Endothelial cell of umbilical vein (primary cell): Measurements from ENCODE around the gene SLC35D2. TPM values are rescaled to one million over a fixed set of nuclear protein-coding genes. Genes with fewer than 3 reads are reported as not detected.

ENCODE experiments used
- BruUV-seq: library from RNA; stranded (reverse); fragments of 400-500 nt; replicated peaks from 2 replicates; lab custom pipeline; 2021; lab: Mats Ljungman, UMichigan
- CTCF ChIA-PET: fragments of 300-600, 350-600 bp; sonication (Branson Sonifier 250); formaldehyde crosslinking; loops from one replicate; lab custom pipeline; 2021; ENCODE audit warnings: antibody characterized with exemption, inconsistent platforms; lab: Charles Lee
- POLR2A ChIA-PET: fragments of 300-600, 350-600 bp; sonication (Branson Sonifier 250); formaldehyde crosslinking; loops from one replicate; lab custom pipeline; 2021; ENCODE audit warnings: antibody characterized with exemption, inconsistent platforms; lab: Charles Lee
- DNase-seq: peaks from one replicate; pipeline ENCODE4 v3.0.0-alpha.2; 2011; ENCODE audit warnings: low read depth, low spot score
- FAIRE-seq: peaks from 2 replicates; lab custom pipeline; 2011; peaks lifted over from hg19 to GRCh38; lab: Jason Lieb, UNC
- H2AFZ ChIP-seq: 2 replicates; pipeline ENCODE4 v1.6.0; 2012; ENCODE audit warnings: low read depth, low read length, control low read depth, inconsistent platforms
- H3K27ac ChIP-seq: 2 replicates; pipeline ENCODE4 v1.5.1; 2011; ENCODE audit warnings: low read depth, mild to moderate bottlenecking, control low read depth, low read length, moderate library complexity; ENCODE audit not compliant: insufficient read depth
- H3K27me3 ChIP-seq, 2 experiments: 2 replicates each; pipeline versions ENCODE4 v1.6.0 to v1.6.1; 2011; ENCODE audit warnings: low read length in 2 of 2, mixed read lengths in 1 of 2; ENCODE audit not compliant: control insufficient read depth in 2 of 2, insufficient read depth in 2 of 2
- H3K36me3 ChIP-seq, 2 experiments: 2 replicates in 1 of 2; 3 replicates in 1 of 2; pipeline ENCODE4 v1.5.1; 2011; ENCODE audit warnings: low read length in 2 of 2, mild to moderate bottlenecking in 1 of 2, moderate library complexity in 1 of 2; ENCODE audit not compliant: control insufficient read depth in 2 of 2, insufficient read depth in 2 of 2; ENCODE audit errors: extremely low read depth in 1 of 2
- H3K4me1 ChIP-seq: 3 replicates; pipeline ENCODE4 v1.5.1; 2011; ENCODE audit warnings: mild to moderate bottlenecking, low read length; ENCODE audit not compliant: control insufficient read depth, insufficient read depth; ENCODE audit errors: extremely low read depth
- H3K4me2 ChIP-seq: 2 replicates; pipeline ENCODE4 v1.6.1; 2011; ENCODE audit warnings: low read length, control low read depth, mixed read lengths; ENCODE audit not compliant: insufficient read depth
- H3K4me3 ChIP-seq, 3 experiments: fragments of 200-600 bp in 1 of 3; sonication (generic), shearing (Covaris generic) in 1 of 3; replicated peaks in 1 of 3; 2 replicates each; pipeline ENCODE4 v1.5.1; 2011 to 2016; ENCODE audit warnings: control low read depth in 3 of 3, low read length in 3 of 3, mild to moderate bottlenecking in 2 of 3, inconsistent platforms in 1 of 3, low read depth in 1 of 3, moderate library complexity in 1 of 3; ENCODE audit not compliant: insufficient read depth in 1 of 3
- H3K79me2 ChIP-seq: 2 replicates; pipeline ENCODE4 v1.6.0; 2012; ENCODE audit warnings: low read length, inconsistent platforms; ENCODE audit not compliant: control insufficient read depth, insufficient read depth
- H3K9ac ChIP-seq: replicated peaks from 2 replicates; pipeline ENCODE3; 2011; ENCODE audit warnings: low read length, control low read depth; ENCODE audit not compliant: insufficient read depth; ENCODE audit errors: extremely low read depth
- H3K9me1 ChIP-seq: replicated peaks from 3 replicates; pipeline ENCODE4 v1.6.0; 2011; ENCODE audit warnings: mild to moderate bottlenecking, low read length; ENCODE audit not compliant: control insufficient read depth, insufficient read depth; ENCODE audit errors: extremely low read depth
- H3K9me3 ChIP-seq: replicated peaks from 2 replicates; pipeline ENCODE4 v1.5.1; 2012; ENCODE audit warnings: low read length, inconsistent platforms; ENCODE audit not compliant: control insufficient read depth, insufficient read depth
- H4K20me1 ChIP-seq: replicated peaks from 2 replicates; pipeline ENCODE3; 2011; ENCODE audit warnings: mild to moderate bottlenecking, low read length; ENCODE audit not compliant: control insufficient read depth, insufficient read depth; ENCODE audit errors: extremely low read depth
- CTCF ChIP-seq, 2 donors: IDR thresholded peaks; 1 replicate in 1 of 2; 2 replicates in 1 of 2; pipeline ENCODE4 v1.5.1; 2011; ENCODE audit warnings: low read length in 2 of 2, mild to moderate bottlenecking in 2 of 2, moderate library complexity in 2 of 2, control low read depth in 1 of 2, inconsistent platforms in 1 of 2, low read depth in 1 of 2; ENCODE audit not compliant: insufficient read depth in 1 of 2; ENCODE audit errors: extremely low read depth in 1 of 2
- EZH2 ChIP-seq: IDR thresholded peaks from 2 replicates; pipeline ENCODE4 v1.6.1; 2012; ENCODE audit warnings: borderline replicate concordance, low read depth, mild to moderate bottlenecking, moderate library complexity, low read length, inconsistent platforms; ENCODE audit not compliant: severe bottlenecking
- FOS ChIP-seq: IDR thresholded peaks from 2 replicates; pipeline ENCODE4 v1.6.1; 2011; ENCODE audit warnings: mild to moderate bottlenecking, low read length, moderate library complexity, borderline replicate concordance; ENCODE audit not compliant: insufficient read depth
- GATA2 ChIP-seq: IDR thresholded peaks from 2 replicates; pipeline ENCODE4 v1.7.0; 2011; ENCODE audit warnings: low read depth, mild to moderate bottlenecking, moderate library complexity, mixed read lengths, low read length; ENCODE audit not compliant: insufficient read length, insufficient read depth
- JUN ChIP-seq: IDR thresholded peaks from 2 replicates; pipeline ENCODE4 v1.6.1; 2011; ENCODE audit warnings: borderline replicate concordance, low read depth; ENCODE audit not compliant: insufficient read length, insufficient read depth
- MYC ChIP-seq: IDR thresholded peaks from one replicate; pipeline ENCODE4 v1.6.1; 2011; ENCODE audit warnings: mild to moderate bottlenecking, low read depth, low read length
- POLR2A ChIP-seq: IDR thresholded peaks from 2 replicates; pipeline ENCODE4 v1.6.1; 2012; ENCODE audit warnings: low read depth, mild to moderate bottlenecking, control low read depth, low read length
- POLR2AphosphoS5 ChIP-seq: IDR thresholded peaks from 2 replicates; pipeline ENCODE4 v1.6.1; 2012; ENCODE audit warnings: low read depth, mild to moderate bottlenecking, control low read depth, low read length, moderate library complexity; ENCODE audit not compliant: insufficient read depth
- dilution Hi-C: fragments of 300-500 bp; cut with MboI; formaldehyde crosslinking; loops from one replicate; pipeline ENCODE4 v1.15.0; 2019; ENCODE audit warnings: low sequenced_read_pairs; ENCODE audit not compliant: extremely low pct_ligation_motif_present
- intact Hi-C: fragments of 100-400 bp; cut with micrococcal nuclease; formaldehyde crosslinking; loops from one replicate; pipeline ENCODE4 v1.10.0; 2022
- polyA plus RNA-seq, 4 experiments: library from polyadenylated mRNA; depleted of rRNA in 3 of 4; stranded (reverse) in 3 of 4; unstranded in 1 of 4; fragments of >200 nt; gene quantifications; 2 replicates each; pipeline versions ENCODE4 v1.2.1 to v1.2.3, GENCODE V29; 2011 to 2012; ENCODE audit warnings: missing spikeins in 1 of 4
- total RNA-seq: library from RNA; stranded (reverse); gene quantifications from 2 replicates; pipeline ENCODE4 v1.2.3, GENCODE V29; 2021
- TF ChIP-seq, protein P1 (sequence below): IDR thresholded peaks from 2 replicates; pipeline ENCODE4 v1.6.1; 2011; ENCODE audit not compliant: insufficient read depth, insufficient read length

The SLC35D2 gene
- total and polyA plus RNA-seq, 2 donors (not counting 3 experiments of a cell fraction or from before 2014, with no cell fraction given): 21.1 to 29.9 TPM

- ChIA-PET CTCF (no interaction called here), POLR2A (no interaction called here)
- no peaks in the 10 kb centered on the region for H3K79me2 ChIP-seq
- no peak for FAIRE-seq
- H3K4me2 ChIP-seq: no peak overlapping the region
- H3K4me1 ChIP-seq: peaks cover 11% of the 10 kb centered on the region
- no peak overlapping the region for H3K4me3 ChIP-seq
- H3K9ac ChIP-seq: no peak overlapping the region
- peaks cover 0 to 3% of the 10 kb centered on the region in 2 experiments for H3K36me3 ChIP-seq
- no peaks in the 10 kb centered on the region for H3K27me3 ChIP-seq
- no peak for TF ChIP-seq GATA2
- TF ChIP-seq FOS: no peak
- no peak for TF ChIP-seq EZH2
- TF ChIP-seq POLR2AphosphoS5: no peak
- TF ChIP-seq CTCF (IDR thresholded peaks at IDR 0.05; ENCODE audit: extremely low read depth in 1 of 2, insufficient read depth in 1 of 2, low read depth in 1 of 2, low read length in 2 of 2): no peak
- no peak for TF ChIP-seq MYC
- TF ChIP-seq POLR2A: no peak
- TF ChIP-seq JUN: no peak
- TF ChIP-seq, protein P1, sequence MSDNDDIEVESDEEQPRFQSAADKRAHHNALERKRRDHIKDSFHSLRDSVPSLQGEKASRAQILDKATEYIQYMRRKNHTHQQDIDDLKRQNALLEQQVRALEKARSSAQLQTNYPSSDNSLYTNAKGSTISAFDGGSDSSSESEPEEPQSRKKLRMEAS: no peak
- H3K9me3 ChIP-seq: no peaks in the 10 kb centered on the region
- no peak for DNase-seq
- no peaks in the 10 kb centered on the region for H4K20me1 ChIP-seq
- dilution Hi-C loops: no loop called here
- H2AFZ ChIP-seq: no peak overlapping the region
- intact Hi-C loops: loop anchor here (2.0 kb wide), 1 partner anchor 37 kb away; the partner anchor contains the start of gene SLC35D2
- H3K9me1 ChIP-seq: no peaks in the 10 kb centered on the region
- no TSS peak for BruUV-seq
- H3K27ac ChIP-seq: no peak overlapping the region
Observed at GRCh38 chr9:96345551-96345950, 38.0 kb downstream of the SLC35D2 start.
